NK-92 treated with Interleukin-12 subunit alpha and Interleukin-12 subunit beta, amount 100 ng/mL, for 24 hours (cell line): Measurements from ENCODE around the gene SMIM11.
"Not testable (repeated sequence)": the region's sequence is repeated elsewhere in the genome, so short reads cannot be mapped to it uniquely, and the experiment has no call there.

ENCODE experiments used
- DNase-seq: peaks from one replicate; lab custom pipeline; 2025; lab: John Stamatoyannopoulos, UW

SMIM11 gene

GRCh38 chr21:34423805-34424204, 48.5 kb downstream of the SMIM11 start, which contains the start of gene SMIM34:
SMIM34 (minus strand) TSS chr21:34423951; CDS start chr21:34423839, 112 bp downstream.
- not testable (repeated sequence) for DNase-seq

- DNase-seq = not testable (repeated sequence)
These were observed 52.0 kb downstream of the SMIM11 start for GRCh38 chr21:34427339-34427738.

GRCh38 chr21:34428441-34428840, 53.1 kb downstream of the SMIM11 start:
- not testable (repeated sequence) for DNase-seq

GRCh38 chr21:34429710-34430109, 54.4 kb downstream of the SMIM11 start:
- DNase-seq = not testable (repeated sequence)
